Peyer's patch (tissue), 4 donors: ENCODE data around the gene RBM23.

Experiments used
- CTCF ChIP-seq, 6 experiments: fragments of 450-650 bp in 4 of 6; fragments of 200-600 bp in 2 of 6; sonication (generic) in 1 of 6; IDR thresholded peaks; one replicate each; pipeline ENCODE4 v1.5.1; 2017 to 2019; ENCODE audit warnings: antibody characterized with exemption in 6 of 6, mild to moderate bottlenecking in 3 of 6, moderate library complexity in 1 of 6
- POLR2A ChIP-seq, 2 donors: fragments of 450-650 bp; IDR thresholded peaks; one replicate each; pipeline ENCODE4 v1.5.1; 2017; ENCODE audit warnings: antibody characterized with exemption in 2 of 2, mild to moderate bottlenecking in 2 of 2, moderate library complexity in 2 of 2

DNA sequence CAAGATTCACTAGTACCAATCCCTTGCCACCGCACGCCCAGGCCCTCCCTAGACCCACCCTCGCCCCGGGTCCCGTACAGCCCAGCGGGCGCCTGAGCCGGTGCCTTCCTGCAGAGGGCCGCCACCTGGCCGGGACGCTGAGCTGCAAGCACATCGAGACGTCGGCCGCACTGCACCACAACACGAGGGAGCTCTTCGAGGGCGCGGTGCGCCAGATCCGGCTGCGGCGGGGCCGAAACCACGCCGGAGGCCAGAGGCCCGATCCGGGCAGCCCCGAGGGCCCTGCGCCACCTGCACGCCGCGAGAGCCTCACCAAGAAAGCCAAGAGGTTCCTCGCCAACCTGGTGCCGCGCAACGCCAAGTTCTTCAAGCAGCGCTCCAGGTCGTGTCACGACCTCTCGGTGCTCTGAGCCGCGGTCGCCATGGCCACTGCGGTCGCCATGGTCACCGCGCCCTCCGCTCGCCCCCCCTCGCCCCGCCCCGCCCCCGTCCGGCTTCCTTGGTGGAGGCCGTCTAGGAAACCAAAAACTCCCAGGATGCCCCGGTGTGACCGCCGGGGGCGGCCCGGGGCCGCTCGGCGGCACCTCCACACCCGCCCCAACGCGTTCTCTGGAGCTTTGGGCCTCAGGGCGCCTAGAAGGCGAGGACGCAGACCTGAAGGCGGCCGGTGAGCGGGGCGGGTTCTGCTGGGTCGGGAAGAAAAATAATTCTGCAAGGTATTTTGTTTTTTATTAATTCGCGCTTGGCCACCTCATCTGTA is 32.3 kb downstream of the RBM23 start:
- TF ChIP-seq CTCF (IDR thresholded peaks at IDR 0.05) (peak in 5 of 6 experiments; percentile 9 to 34 (median 20)), POLR2A (IDR thresholded peaks at IDR 0.05) (peak in 1 of 2 donors; percentile 29)
